DMS153 treated with DMSO at 0.1 percent for 48 hours (cell line): Measurements from ENCODE around the gene MYLK.

Experiments
- DNase-seq: peaks from one replicate; lab custom pipeline; 2025; ENCODE audit not compliant: unreplicated experiment; lab: John Stamatoyannopoulos, UW

MYLK gene

GRCh38 chr3:123798550-123798949, 85.6 kb downstream of the MYLK start:
- no peak for DNase-seq

DNA sequence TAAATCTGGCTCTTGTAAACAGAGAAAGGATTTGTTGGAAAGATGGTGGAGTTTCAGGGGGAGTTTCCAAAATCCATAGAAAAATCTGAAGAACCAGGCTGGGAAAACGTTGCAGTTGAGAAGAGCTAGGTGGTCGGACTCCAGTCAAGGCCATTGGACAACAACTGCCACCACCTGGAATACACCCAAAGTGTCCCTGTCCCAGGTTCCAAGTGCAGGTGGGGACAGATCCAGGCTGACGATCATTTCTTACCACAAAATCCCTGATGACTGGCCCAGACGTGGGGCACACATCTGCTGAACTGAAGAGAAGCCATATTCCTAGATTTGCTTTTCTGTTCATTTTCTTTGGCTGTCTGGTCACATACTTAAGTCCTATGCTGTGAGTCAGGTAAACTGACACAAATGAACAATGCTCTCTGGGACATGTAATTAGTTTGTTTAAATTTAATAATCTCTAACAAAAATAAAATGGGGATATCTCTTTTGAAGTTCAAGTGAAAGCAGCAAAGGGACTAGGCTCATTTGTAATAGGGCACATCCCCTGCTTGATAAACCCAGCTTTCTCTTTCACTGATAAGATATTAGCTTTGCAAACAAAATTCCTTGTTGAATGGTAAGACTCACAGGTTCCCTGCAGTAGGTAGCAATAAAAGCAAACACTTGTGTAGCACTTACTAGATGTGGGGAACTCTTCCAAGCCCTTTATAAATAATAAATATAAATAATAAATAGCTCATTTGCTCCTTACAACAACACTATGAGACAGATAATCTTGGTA, 88.5 kb downstream of the MYLK start:
- no peak for DNase-seq

- DNase-seq: no peak
These were observed 90.7 kb downstream of the MYLK start for GRCh38 chr3:123793425-123793824.

- no peak for DNase-seq
These were observed 91.5 kb downstream of the MYLK start for GRCh38 chr3:123792473-123793201.

DNA sequence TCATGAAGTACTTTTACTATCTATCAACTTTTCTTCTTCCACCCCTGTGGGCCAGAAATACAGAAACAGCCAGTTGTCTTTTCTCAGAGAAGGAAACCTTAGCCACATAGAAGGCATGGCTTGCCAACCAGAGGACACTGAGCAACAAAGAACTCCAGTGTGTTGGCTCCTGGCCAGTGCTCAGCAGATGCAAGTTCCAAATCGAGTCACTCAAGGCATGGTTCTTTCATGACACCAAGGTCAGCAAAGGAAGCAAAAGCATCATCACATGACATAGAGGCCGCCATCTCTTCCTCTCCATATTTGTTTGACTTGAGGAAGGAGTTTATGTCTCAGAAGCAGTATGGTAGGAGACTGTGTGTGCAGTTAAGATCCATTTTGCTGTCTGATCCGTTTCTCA, 92.2 kb downstream of the MYLK start:
- DNase-seq: no peak

DNA sequence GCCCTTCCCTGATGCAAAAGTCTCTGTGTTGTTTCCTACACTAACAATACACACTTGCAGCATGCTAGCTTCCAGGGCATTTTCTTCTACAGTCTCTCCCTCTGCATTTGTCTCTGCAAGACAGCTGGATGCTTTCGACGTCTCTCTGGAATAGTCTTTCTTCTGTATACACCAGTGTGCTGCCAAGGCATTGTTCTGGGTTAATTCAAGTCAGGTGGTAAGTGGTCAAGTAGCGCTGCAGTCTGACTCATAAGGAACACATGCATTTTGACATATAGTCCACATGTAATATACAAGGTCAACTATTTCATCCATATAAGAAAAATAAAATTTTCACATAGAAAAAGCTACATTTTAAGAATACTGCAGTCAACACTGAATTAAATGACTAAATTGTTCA, 92.7 kb downstream of the MYLK start:
- no peak for DNase-seq

- DNase-seq: no peak
These were observed 93.1 kb downstream of the MYLK start for GRCh38 chr3:123791073-123791370.

GRCh38 chr3:123790254-123791072, 93.7 kb downstream of the MYLK start:
- no peak for DNase-seq

GRCh38 chr3:123789760-123790159, 94.4 kb downstream of the MYLK start:
- DNase-seq: no peak

- DNase-seq: no peak
These were observed 95.0 kb downstream of the MYLK start for GRCh38 chr3:123789160-123789559.

DNA sequence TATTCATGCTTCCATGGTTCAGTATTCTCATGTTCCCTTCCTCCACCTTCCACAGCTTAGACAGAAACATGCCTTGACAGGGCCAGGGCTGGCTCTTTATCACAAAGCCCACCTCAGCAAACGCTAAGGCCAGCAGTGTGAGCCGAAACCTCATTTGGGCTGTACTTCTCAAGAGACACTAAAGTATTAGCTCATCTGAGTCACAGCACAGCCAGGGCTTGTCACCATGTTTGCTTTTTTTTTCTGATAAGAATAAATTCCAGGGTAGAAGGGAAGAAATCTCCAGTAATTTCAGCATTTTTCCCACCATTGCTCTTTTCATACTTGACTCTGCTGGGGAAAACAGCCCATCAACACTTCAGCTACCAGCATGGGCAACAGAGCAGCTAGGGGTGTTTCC, 95.4 kb downstream of the MYLK start:
- no peak for DNase-seq

- no peak for DNase-seq
These were observed 97.0 kb downstream of the MYLK start for GRCh38 chr3:123787133-123787532.

GRCh38 chr3:123785602-123786001, 98.5 kb downstream of the MYLK start:
- DNase-seq: no peak

DNA sequence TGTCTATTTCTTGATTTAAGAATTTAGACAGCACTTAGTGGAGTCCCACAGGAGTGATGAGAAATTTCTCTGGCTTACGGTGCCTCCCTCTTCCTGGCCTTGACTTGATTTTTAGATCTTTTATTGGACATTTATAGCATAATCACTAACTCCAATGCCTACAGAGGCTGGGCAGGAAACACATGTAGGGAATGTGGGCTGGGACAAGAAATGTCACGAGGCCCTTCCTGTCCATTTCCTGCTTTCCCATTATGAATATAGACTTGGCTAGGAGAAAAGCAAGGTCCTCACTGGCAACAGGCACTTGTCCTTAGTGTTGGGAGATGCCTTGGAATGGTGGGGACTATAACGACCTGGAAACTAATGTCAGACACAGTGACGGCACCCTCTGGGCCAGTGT, 100.3 kb downstream of the MYLK start:
- DNase-seq: no peak

DNA sequence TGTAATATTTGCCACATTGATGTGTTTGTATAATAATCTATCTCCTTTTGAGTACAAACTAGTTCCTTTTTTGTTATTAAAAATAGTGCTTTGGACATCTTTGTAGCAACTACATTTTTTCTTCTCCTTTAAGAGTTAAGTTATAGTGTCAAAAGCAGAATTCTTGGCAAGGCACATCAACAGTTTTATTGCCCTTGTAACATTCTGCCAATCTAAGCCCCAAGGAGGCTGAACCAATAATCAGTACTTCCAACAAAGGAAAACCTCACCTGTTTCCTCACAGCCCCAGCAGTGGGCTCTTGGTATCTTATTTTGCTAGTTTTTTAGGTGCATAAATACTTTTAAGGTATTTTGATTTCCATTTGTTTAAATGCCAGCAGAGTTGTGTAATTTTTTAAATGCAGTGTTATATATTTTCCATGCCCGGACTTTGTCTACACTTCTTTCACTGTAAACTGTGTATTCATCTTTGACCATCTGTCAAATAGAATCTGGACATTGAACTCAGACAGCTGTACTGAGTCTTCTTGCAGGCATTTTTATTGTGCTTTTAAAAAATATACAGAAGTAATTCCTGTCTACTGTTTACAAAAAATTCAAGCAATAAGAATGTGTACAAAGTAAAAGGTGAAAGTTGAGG, 101.0 kb downstream of the MYLK start:
- no peak for DNase-seq

DNA sequence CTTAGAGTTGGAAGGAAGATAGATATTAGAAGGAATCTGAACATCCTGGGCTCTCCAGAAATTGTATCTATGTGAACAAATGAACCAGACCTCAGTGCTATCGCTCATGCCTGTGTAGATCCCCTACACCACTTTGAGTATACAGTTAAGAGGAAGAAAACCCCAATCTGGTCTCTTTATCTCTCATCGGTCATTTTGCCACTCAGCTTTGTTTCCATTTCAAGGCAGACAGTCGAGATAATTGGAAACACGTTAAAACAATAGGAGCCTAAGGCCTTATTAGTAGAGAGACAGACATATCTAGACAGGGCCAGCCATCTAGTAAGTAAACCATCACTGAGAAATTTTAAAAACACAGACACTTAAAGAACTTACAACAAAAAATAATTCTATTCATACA, 101.6 kb downstream of the MYLK start:
- DNase-seq: no peak

- DNase-seq: no peak
These were observed 102.4 kb downstream of the MYLK start for GRCh38 chr3:123781571-123782275.

- DNase-seq: no peak
These were observed 103.0 kb downstream of the MYLK start for GRCh38 chr3:123781138-123781537.

- no peak for DNase-seq
These were observed 103.5 kb downstream of the MYLK start for GRCh38 chr3:123780656-123781055.

DNA sequence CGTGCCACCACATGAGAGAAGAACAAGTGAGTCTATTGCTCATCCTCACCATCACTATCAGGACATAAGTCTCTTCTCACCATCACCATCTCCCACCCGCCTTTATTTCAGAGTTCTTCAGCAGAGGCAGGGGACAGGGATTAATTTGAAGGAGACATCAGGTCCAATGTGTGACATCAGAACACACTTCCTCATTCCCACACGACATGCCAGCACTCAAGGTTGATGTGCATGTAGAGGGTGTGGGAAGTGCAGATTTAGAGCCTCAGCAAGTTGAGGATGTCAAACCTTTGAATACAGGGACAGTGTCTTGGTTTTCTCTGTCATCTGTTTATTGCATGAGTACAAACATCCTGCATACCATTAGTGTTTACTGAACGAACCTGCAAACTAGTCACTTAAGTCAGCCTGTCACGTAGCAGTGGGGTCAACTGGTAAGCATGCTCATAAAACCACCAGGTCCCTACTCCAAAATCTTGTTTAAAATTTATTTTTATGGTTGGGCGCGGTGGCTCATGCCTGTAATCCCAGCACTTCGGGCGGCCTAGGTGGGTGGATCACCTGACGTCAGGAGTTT, 104.4 kb downstream of the MYLK start:
- no peak for DNase-seq
